ENCODE results near the gene UNC80. TPM values are rescaled to one million over a fixed set of nuclear protein-coding genes. Genes with fewer than 3 reads are reported as not detected.
A peak's percentile ranks its signal among the peaks of the same experiment; 100 is the strongest.

Gene UNC80, protein sequence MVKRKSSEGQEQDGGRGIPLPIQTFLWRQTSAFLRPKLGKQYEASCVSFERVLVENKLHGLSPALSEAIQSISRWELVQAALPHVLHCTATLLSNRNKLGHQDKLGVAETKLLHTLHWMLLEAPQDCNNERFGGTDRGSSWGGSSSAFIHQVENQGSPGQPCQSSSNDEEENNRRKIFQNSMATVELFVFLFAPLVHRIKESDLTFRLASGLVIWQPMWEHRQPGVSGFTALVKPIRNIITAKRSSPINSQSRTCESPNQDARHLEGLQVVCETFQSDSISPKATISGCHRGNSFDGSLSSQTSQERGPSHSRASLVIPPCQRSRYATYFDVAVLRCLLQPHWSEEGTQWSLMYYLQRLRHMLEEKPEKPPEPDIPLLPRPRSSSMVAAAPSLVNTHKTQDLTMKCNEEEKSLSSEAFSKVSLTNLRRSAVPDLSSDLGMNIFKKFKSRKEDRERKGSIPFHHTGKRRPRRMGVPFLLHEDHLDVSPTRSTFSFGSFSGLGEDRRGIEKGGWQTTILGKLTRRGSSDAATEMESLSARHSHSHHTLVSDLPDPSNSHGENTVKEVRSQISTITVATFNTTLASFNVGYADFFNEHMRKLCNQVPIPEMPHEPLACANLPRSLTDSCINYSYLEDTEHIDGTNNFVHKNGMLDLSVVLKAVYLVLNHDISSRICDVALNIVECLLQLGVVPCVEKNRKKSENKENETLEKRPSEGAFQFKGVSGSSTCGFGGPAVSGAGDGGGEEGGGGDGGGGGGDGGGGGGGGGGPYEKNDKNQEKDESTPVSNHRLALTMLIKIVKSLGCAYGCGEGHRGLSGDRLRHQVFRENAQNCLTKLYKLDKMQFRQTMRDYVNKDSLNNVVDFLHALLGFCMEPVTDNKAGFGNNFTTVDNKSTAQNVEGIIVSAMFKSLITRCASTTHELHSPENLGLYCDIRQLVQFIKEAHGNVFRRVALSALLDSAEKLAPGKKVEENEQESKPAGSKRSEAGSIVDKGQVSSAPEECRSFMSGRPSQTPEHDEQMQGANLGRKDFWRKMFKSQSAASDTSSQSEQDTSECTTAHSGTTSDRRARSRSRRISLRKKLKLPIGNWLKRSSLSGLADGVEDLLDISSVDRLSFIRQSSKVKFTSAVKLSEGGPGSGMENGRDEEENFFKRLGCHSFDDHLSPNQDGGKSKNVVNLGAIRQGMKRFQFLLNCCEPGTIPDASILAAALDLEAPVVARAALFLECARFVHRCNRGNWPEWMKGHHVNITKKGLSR (N-terminal part only)
- 0.17 and 0.18 TPM in 2 replicates for total RNA-seq (2014; rRNA removed; shearing (Covaris generic))

GRCh38 chr2:209771474-209772289 is at the start of gene UNC80:
TSS of gene UNC80 (plus strand) at chr2:209771832. CDS start at chr2:209772073, 241 bp downstream.
- DNase-seq: peak; percentile 90
- Histone ChIP-seq H3K36me3 (replicated peaks; ENCODE audit: control insufficient read depth, insufficient read depth, low read length) (no peaks in the 10 kb centered on the region), H3K27me3 (ENCODE audit: control insufficient read depth, insufficient read depth, low read length) (peaks cover 59% of the 10 kb centered on the region), H3K4me3 (ENCODE audit: insufficient read depth, low read depth, low read length) (peak within 1 kb of the TSS; percentile 50)

- Histone ChIP-seq H3K27me3 (ENCODE audit: control insufficient read depth, insufficient read depth, low read length) (no peaks in the 10 kb centered on the region), H3K4me3 (ENCODE audit: insufficient read depth, low read depth, low read length) (no peak overlapping the region), H3K36me3 (replicated peaks; ENCODE audit: control insufficient read depth, insufficient read depth, low read length) (no peaks in the 10 kb centered on the region)
- DNase-seq: no peak
These were observed 45.3 kb upstream of the UNC80 start for GRCh38 chr2:209726311-209726710.

DNA sequence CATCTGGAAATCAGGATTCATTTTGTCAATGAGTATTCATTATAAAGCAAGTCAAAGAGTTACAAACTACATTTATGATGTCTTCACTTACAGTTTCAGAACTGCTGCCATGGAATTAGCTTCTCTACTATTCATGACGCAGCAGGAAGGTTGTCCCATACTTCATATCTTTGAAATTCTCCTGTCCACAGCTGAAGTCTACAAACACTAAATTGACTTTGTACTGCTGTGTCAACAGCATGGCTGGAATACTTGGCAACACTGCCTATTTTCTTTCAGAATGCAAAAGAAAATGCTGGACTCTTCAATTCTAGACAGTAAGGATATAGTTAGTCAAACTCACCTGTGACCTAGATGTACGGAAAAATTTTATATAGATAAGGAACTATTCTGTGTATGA is 44.6 kb upstream of the UNC80 start:
- Histone ChIP-seq H3K27me3 (ENCODE audit: control insufficient read depth, insufficient read depth, low read length) (no peaks in the 10 kb centered on the region), H3K4me3 (ENCODE audit: insufficient read depth, low read depth, low read length) (no peak overlapping the region), H3K36me3 (replicated peaks; ENCODE audit: control insufficient read depth, insufficient read depth, low read length) (no peaks in the 10 kb centered on the region)
- DNase-seq: no peak

DNA sequence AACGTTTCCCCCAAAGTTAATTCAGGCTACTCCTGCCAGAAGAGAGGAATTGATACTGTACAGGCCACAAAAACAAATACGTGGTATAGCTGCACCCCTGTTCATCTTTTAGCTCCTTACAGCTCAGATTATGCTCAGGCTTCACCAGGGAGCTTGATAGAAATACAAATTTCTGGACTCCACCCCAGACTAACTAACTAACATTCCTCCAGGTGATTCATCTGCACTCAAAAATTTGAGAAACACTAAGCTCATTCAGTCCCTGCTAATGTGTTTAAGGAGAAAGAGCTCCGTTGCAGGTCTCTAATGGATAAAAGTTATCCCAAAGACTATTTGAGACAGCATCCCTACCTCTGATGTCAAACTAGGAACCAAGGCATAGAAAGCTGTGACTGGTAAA is 36.8 kb upstream of the UNC80 start:
- no peak for DNase-seq
- Histone ChIP-seq H3K27me3 (ENCODE audit: control insufficient read depth, insufficient read depth, low read length) (no peaks in the 10 kb centered on the region), H3K4me3 (ENCODE audit: insufficient read depth, low read depth, low read length) (no peak overlapping the region)

DNA sequence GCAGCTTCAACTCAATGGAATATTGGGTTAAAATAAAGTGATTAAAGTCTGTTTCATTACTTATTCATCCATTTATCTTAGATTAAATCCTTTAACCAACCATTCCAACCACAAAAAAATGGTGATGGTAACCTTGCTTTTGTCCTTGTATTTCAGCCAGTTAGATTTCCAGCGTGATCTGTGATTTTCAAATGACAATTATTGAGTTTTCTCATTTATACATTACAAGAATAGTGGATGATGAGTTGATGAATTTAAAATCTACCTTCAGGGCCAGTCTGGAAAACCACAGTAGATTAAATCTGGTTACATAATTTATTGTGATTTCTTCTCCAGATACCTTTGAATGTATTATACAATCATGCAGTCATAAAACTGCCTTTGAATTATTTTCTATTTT is 29.7 kb upstream of the UNC80 start:
- Histone ChIP-seq H3K36me3 (replicated peaks; ENCODE audit: control insufficient read depth, insufficient read depth, low read length) (no peaks in the 10 kb centered on the region), H3K27me3 (ENCODE audit: control insufficient read depth, insufficient read depth, low read length) (no peaks in the 10 kb centered on the region), H3K4me3 (ENCODE audit: insufficient read depth, low read depth, low read length) (no peak overlapping the region)
- no peak for DNase-seq

More for the DNA sequence above, 36.8 kb upstream of the UNC80 start:
- no peaks in the 10 kb centered on the region for H3K36me3 ChIP-seq (replicated peaks; ENCODE audit: control insufficient read depth, insufficient read depth, low read length)

- Histone ChIP-seq H3K27me3 (ENCODE audit: control insufficient read depth, insufficient read depth, low read length) (peaks cover 40% of the 10 kb centered on the region), H3K4me3 (ENCODE audit: insufficient read depth, low read depth, low read length) (no peak overlapping the region), H3K36me3 (replicated peaks; ENCODE audit: control insufficient read depth, insufficient read depth, low read length) (no peaks in the 10 kb centered on the region)
- DNase-seq: no peak
These were observed 18.6 kb upstream of the UNC80 start for GRCh38 chr2:209753020-209753419.

DNA sequence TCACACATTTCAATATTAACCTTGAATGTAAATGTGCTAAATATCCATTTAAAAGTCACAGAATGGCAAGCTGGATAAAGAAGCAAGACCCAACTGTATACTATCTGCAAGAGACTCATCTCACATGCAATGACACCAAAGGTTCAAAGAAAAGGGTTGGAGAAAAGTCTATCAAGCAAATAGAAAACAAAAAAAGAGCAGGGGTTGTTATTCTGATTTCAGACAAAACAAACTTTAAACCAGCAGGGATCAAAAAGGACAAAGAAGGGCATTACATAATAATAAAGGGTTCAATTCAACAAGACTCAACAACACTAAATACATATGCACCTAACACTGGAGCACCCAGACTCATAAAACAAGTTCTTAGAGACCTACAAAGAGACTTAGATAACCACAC is 14.5 kb upstream of the UNC80 start:
- peaks cover 78% of the 10 kb centered on the region for H3K27me3 ChIP-seq (ENCODE audit: control insufficient read depth, insufficient read depth, low read length)
- H3K4me3 ChIP-seq (ENCODE audit: insufficient read depth, low read depth, low read length): no peak overlapping the region
- no peaks in the 10 kb centered on the region for H3K36me3 ChIP-seq (replicated peaks; ENCODE audit: control insufficient read depth, insufficient read depth, low read length)
- no peak for DNase-seq

DNA sequence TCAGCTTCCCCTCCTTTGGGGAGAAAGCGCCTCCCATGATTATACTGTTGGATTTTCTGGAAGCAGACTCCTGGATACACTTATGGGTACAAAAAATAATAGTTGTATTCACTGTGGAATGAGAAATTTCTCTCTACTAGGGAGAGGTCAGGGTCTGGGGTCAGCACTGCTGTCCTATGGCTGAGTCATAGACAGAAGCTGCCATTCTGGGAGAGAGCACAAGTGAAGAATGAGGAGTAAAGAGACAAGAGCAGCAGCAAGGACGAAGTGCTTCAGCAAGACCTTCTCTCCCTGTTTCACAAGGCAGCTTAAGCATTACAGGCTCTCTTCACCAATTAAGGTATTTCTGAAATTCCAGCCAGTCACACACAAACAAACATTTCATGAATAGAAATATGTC is 10.1 kb upstream of the UNC80 start:
- Histone ChIP-seq H3K4me3 (ENCODE audit: insufficient read depth, low read depth, low read length) (no peak overlapping the region), H3K27me3 (ENCODE audit: control insufficient read depth, insufficient read depth, low read length) (peaks cover 72% of the 10 kb centered on the region), H3K36me3 (replicated peaks; ENCODE audit: control insufficient read depth, insufficient read depth, low read length) (no peaks in the 10 kb centered on the region)
- DNase-seq: no peak

- no peak for DNase-seq
- Histone ChIP-seq H3K36me3 (replicated peaks; ENCODE audit: control insufficient read depth, insufficient read depth, low read length) (no peaks in the 10 kb centered on the region), H3K27me3 (ENCODE audit: control insufficient read depth, insufficient read depth, low read length) (peaks cover 77% of the 10 kb centered on the region), H3K4me3 (ENCODE audit: insufficient read depth, low read depth, low read length) (no peak overlapping the region)
These were observed 9.1 kb upstream of the UNC80 start for GRCh38 chr2:209762563-209762962.

GRCh38 chr2:209763106-209763505 is 8.5 kb upstream of the UNC80 start:
- Histone ChIP-seq H3K27me3 (ENCODE audit: control insufficient read depth, insufficient read depth, low read length) (peaks cover 81% of the 10 kb centered on the region), H3K4me3 (ENCODE audit: insufficient read depth, low read depth, low read length) (no peak overlapping the region), H3K36me3 (replicated peaks; ENCODE audit: control insufficient read depth, insufficient read depth, low read length) (no peaks in the 10 kb centered on the region)
- no peak for DNase-seq

GRCh38 chr2:209766613-209767012 is 5.0 kb upstream of the UNC80 start:
- no peak for DNase-seq
- H3K27me3 ChIP-seq (ENCODE audit: control insufficient read depth, insufficient read depth, low read length): peaks cover 82% of the 10 kb centered on the region
- H3K36me3 ChIP-seq (replicated peaks; ENCODE audit: control insufficient read depth, insufficient read depth, low read length): no peaks in the 10 kb centered on the region
- H3K4me3 ChIP-seq (ENCODE audit: insufficient read depth, low read depth, low read length): no peak overlapping the region

DNA sequence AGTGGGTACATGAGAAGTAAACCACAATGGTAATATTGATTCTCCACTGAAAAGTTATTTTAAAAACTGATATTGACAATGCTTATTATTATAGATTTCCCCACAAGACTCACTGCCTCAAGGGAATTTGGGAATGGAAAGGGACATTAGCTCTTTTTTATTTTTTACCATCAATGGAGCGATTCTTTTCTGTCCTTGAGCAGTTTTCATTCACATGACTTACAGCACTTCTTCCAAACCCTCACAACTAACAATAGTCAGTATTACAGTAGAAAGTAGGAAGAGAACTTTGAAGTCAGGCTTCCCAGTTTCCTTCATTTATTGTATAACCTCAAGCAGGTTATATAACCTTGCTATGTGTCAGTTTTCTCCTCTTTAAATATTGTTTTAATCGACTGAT is 4.3 kb upstream of the UNC80 start:
- no peak for DNase-seq
- no peaks in the 10 kb centered on the region for H3K36me3 ChIP-seq (replicated peaks; ENCODE audit: control insufficient read depth, insufficient read depth, low read length)
- no peak overlapping the region for H3K4me3 ChIP-seq (ENCODE audit: insufficient read depth, low read depth, low read length)
- H3K27me3 ChIP-seq (ENCODE audit: control insufficient read depth, insufficient read depth, low read length): peaks cover 78% of the 10 kb centered on the region

- Histone ChIP-seq H3K4me3 (ENCODE audit: insufficient read depth, low read depth, low read length) (no peak overlapping the region), H3K36me3 (replicated peaks; ENCODE audit: control insufficient read depth, insufficient read depth, low read length) (no peaks in the 10 kb centered on the region), H3K27me3 (ENCODE audit: control insufficient read depth, insufficient read depth, low read length) (peaks cover 76% of the 10 kb centered on the region)
- DNase-seq: no peak
These were observed 3.1 kb upstream of the UNC80 start for GRCh38 chr2:209768557-209768956.

DNA sequence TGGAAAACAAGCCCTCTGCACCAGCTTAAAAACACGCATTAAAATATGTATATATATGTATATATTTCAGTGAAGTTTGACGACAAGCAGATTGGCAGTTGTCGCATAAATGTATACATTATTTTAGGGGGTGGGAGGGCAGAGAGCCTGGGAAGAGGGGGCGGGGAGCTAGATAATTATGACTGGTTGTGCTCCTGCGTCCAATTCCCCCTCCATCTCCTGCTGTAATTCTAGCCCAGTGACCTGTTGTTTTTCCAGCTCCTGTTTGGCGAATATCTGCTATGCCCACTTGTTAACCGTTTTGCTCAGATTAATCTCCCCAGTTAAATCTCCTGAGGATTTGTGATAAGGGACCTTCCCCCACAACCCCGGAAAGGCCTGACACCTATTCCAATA is 656 bp downstream of the UNC80 start:
- no peaks in the 10 kb centered on the region for H3K36me3 ChIP-seq (replicated peaks; ENCODE audit: control insufficient read depth, insufficient read depth, low read length)
- peaks cover 55% of the 10 kb centered on the region for H3K27me3 ChIP-seq (ENCODE audit: control insufficient read depth, insufficient read depth, low read length)
- no peak for DNase-seq
- peak overlapping the region; percentile 50; the same call in 1 of the 2 replicates for H3K4me3 ChIP-seq (ENCODE audit: insufficient read depth, low read depth, low read length)

Data from H7 (cell line).